ENCODE data around the gene CEP112. TPM values are rescaled to one million over a fixed set of nuclear protein-coding genes. Genes with fewer than 3 reads are reported as not detected.

Gene CEP112
- total and polyA plus RNA-seq, 2 of the 4 experiments (the other 2 are of a cell fraction), result 2.5 to 5.6 TPM

DNA sequence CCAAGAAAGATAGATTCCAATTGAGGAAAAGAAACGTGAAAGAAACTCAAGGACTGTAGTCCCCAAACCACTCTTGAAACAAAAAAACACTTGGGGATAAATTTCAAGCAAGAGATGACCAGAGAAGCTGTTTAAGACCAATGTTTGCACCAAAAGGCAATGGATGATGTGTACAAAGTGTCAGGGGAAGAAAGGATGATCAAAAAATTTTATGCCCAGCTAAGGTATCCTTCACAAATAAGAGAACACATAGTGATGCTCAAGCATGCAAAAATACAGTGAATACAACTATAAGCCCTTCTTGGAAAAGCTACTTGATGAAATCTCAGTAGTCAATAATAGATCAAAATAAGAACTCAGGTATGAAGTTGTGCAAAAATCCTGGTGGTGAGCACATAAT, 281.1 kb downstream of the CEP112 start:
- ChIA-PET POLR2A (ENCODE audit: unreplicated experiment) (no interaction called here), CTCF (no interaction called here)
- Histone ChIP-seq H2AK5ac (ENCODE audit: low read depth, low read length) (no peak overlapping the region), H4K5ac (ENCODE audit: low read depth, low read length) (no peak overlapping the region), H3K4me3 (ENCODE audit: insufficient read depth, low read depth, low read length) (no peak overlapping the region), H3K36me3 (ENCODE audit: control insufficient read depth, insufficient read depth, low read length) (no peaks in the 10 kb centered on the region), H2BK5ac (ENCODE audit: low read depth, low read length, poor library complexity, severe bottlenecking) (no peak overlapping the region), H3K9ac (ENCODE audit: low read depth, low read length) (no peak overlapping the region), H4K20me1 (ENCODE audit: insufficient read depth, low read length) (no peaks in the 10 kb centered on the region), H3K79me1 (ENCODE audit: low read depth in 1 of 2, low read length in 2 of 2) (no peaks in the 10 kb centered on the region), H3K27ac (ENCODE audit: insufficient read depth, low read length) (no peak overlapping the region), H3K23ac (ENCODE audit: low read depth, low read length) (no peak overlapping the region), H4K91ac (ENCODE audit: insufficient read depth, low read depth, low read length) (no peak overlapping the region), H2BK15ac (ENCODE audit: low read depth, low read length) (no peak overlapping the region), H3K4ac (ENCODE audit: low read depth, low read length) (no peak overlapping the region), H3K4me2 (ENCODE audit: low read depth, low read length) (no peak overlapping the region), H3K27me3 (ENCODE audit: control insufficient read depth, insufficient read depth, low read length) (no peaks in the 10 kb centered on the region), H2AFZ (replicated peaks; ENCODE audit: low read length, poor library complexity) (no peak overlapping the region), H3K14ac (replicated peaks; ENCODE audit: low read depth, low read length) (no peak overlapping the region), H3K9me3 (ENCODE audit: control insufficient read depth, insufficient read depth, low read length) (peaks cover 2% of the 10 kb centered on the region; the same call in 1 of the 2 replicates), H3K56ac (ENCODE audit: extremely low read depth, insufficient read depth, low read length) (no peak overlapping the region), H3K18ac (ENCODE audit: low read depth, low read length) (no peak overlapping the region), H3K9me1 (ENCODE audit: insufficient read depth, low read length) (no peaks in the 10 kb centered on the region), H3K4me1 (ENCODE audit: control insufficient read depth, insufficient read depth, low read length) (no peaks in the 10 kb centered on the region), H4K8ac (ENCODE audit: low read depth in 2 of 2, low read length in 2 of 2) (no peak overlapping the region), H2AK9ac (replicated peaks; ENCODE audit: low read depth, low read length, poor library complexity) (no peak overlapping the region), H2BK20ac (ENCODE audit: low read depth, low read length) (no peak overlapping the region), H2BK120ac (ENCODE audit: low read depth, low read length) (no peak overlapping the region)
- in situ Hi-C loops (cut with MboI; ENCODE audit: low sequenced_read_pairs), result no loop called here
- TF ChIP-seq CEBPB (IDR thresholded peaks at IDR 0.05; ENCODE audit: low read depth, low read length), result no peak
- no peak for TF ChIP-seq NFE2L2 (IDR thresholded peaks at IDR 0.05; ENCODE audit: low read depth, low read length)
- no peak for TF ChIP-seq USF2 (IDR thresholded peaks at IDR 0.05; ENCODE audit: low read depth, low read length)
- no peak for TF ChIP-seq CTCF (conservative IDR thresholded peaks at IDR 0.05; ENCODE audit: low read depth, low read length)
- no peak for TF ChIP-seq CHD1 (IDR thresholded peaks at IDR 0.05; ENCODE audit: low read depth, low read length)
- TF ChIP-seq MXI1 (IDR thresholded peaks at IDR 0.05; ENCODE audit: borderline replicate concordance, low read depth, low read length), result no peak
- TF ChIP-seq FOS (IDR thresholded peaks at IDR 0.05; ENCODE audit: low read depth, low read length), result no peak
- no peak for TF ChIP-seq BHLHE40 (IDR thresholded peaks at IDR 0.05; ENCODE audit: low read depth, low read length)
- TF ChIP-seq RCOR1 (IDR thresholded peaks at IDR 0.05; ENCODE audit: insufficient replicate concordance, low read length), result no peak
- no peak for TF ChIP-seq MAZ (IDR thresholded peaks at IDR 0.05; ENCODE audit: borderline replicate concordance, low read depth, low read length)
- no peak for TF ChIP-seq MAFK (IDR thresholded peaks at IDR 0.05; ENCODE audit: low read depth, low read length)
- no peak for TF ChIP-seq RAD21 (IDR thresholded peaks at IDR 0.05; ENCODE audit: low read length)
- TF ChIP-seq SMC3 (IDR thresholded peaks at IDR 0.05; ENCODE audit: low read depth, low read length), result no peak
- TF ChIP-seq, protein P1, sequence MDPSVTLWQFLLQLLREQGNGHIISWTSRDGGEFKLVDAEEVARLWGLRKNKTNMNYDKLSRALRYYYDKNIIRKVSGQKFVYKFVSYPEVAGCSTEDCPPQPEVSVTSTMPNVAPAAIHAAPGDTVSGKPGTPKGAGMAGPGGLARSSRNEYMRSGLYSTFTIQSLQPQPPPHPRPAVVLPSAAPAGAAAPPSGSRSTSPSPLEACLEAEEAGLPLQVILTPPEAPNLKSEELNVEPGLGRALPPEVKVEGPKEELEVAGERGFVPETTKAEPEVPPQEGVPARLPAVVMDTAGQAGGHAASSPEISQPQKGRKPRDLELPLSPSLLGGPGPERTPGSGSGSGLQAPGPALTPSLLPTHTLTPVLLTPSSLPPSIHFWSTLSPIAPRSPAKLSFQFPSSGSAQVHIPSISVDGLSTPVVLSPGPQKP (IDR thresholded peaks at IDR 0.05; ENCODE audit: borderline replicate concordance, low read depth, low read length), result no peak
- TF ChIP-seq POLR2A (IDR thresholded peaks at IDR 0.05; ENCODE audit: low read depth, low read length), result no peak
- TF ChIP-seq RFX5 (IDR thresholded peaks at IDR 0.05; ENCODE audit: low read depth, low read length), result no peak
- ATAC-seq (ENCODE audit: low read depth), result no peak
- BruUV-seq (replicated peaks), result no TSS peak
- intact Hi-C loops (cut with micrococcal nuclease), result no loop called here
- no CpG with 5 or more reads among the region's 1 CpG for WGBS, 2 experiments (ENCODE audit: extremely low coverage in 2 of 2, insufficient read length in 1 of 2)
- dilution Hi-C loops (cut with HindIII; ENCODE audit: low sequenced_read_pairs, unreplicated experiment), result no loop called here
- DNase-seq, result no peak

Data from IMR-90 (cell line).